ENCODE results near the gene TNFRSF25. TPM values are rescaled to one million over a fixed set of nuclear protein-coding genes. Genes with fewer than 3 reads are reported as not detected.

Gene TNFRSF25
- total RNA-seq, 1 donor from 2014 or later: 27.9 TPM

GRCh38 chr1:6483017-6483760 is 17.2 kb upstream of the TNFRSF25 start:
- Mint-ChIP-seq H3K4me1 (ENCODE audit: unreplicated experiment) (peaks cover 28% of the 10 kb centered on the region), H3K27ac (ENCODE audit: unreplicated experiment) (no peak overlapping the region), H3K4me3 (ENCODE audit: unreplicated experiment) (no peak overlapping the region), H3K27me3 (ENCODE audit: unreplicated experiment) (no peaks in the 10 kb centered on the region), H3K9me3 (ENCODE audit: unreplicated experiment) (no peaks in the 10 kb centered on the region), H3K36me3 (ENCODE audit: unreplicated experiment) (no peaks in the 10 kb centered on the region)
- no peak for TF ChIP-seq CTCF (IDR thresholded peaks at IDR 0.05)
- DNase-seq (ENCODE audit: extremely low spot score, unreplicated experiment): no peak

- H3K27ac Mint-ChIP-seq (ENCODE audit: unreplicated experiment): no peak overlapping the region
- no peaks in the 10 kb centered on the region for H3K27me3 Mint-ChIP-seq (ENCODE audit: unreplicated experiment)
- no peaks in the 10 kb centered on the region for H3K36me3 Mint-ChIP-seq (ENCODE audit: unreplicated experiment)
- H3K4me1 Mint-ChIP-seq (ENCODE audit: unreplicated experiment): peaks cover 19% of the 10 kb centered on the region
- H3K9me3 Mint-ChIP-seq (ENCODE audit: unreplicated experiment): no peaks in the 10 kb centered on the region
- no peak overlapping the region for H3K4me3 Mint-ChIP-seq (ENCODE audit: unreplicated experiment)
- TF ChIP-seq CTCF (IDR thresholded peaks at IDR 0.05): no peak
- no peak for DNase-seq (ENCODE audit: extremely low spot score, unreplicated experiment)
These were observed 15.8 kb upstream of the TNFRSF25 start for GRCh38 chr1:6481820-6482219.

- no peak overlapping the region for H3K27ac Mint-ChIP-seq (ENCODE audit: unreplicated experiment)
- no peaks in the 10 kb centered on the region for H3K27me3 Mint-ChIP-seq (ENCODE audit: unreplicated experiment)
- no peaks in the 10 kb centered on the region for H3K4me1 Mint-ChIP-seq (ENCODE audit: unreplicated experiment)
- TF ChIP-seq CTCF (IDR thresholded peaks at IDR 0.05): no peak
- H3K9me3 Mint-ChIP-seq (ENCODE audit: unreplicated experiment): no peaks in the 10 kb centered on the region
- DNase-seq (ENCODE audit: extremely low spot score, unreplicated experiment): no peak
- no peak overlapping the region for H3K4me3 Mint-ChIP-seq (ENCODE audit: unreplicated experiment)
- peaks cover 6% of the 10 kb centered on the region for H3K36me3 Mint-ChIP-seq (ENCODE audit: unreplicated experiment)
These were observed 11.3 kb upstream of the TNFRSF25 start for GRCh38 chr1:6477039-6477820.

GRCh38 chr1:6476483-6476882 is 10.5 kb upstream of the TNFRSF25 start:
- Mint-ChIP-seq H3K27ac (ENCODE audit: unreplicated experiment) (no peak overlapping the region), H3K36me3 (ENCODE audit: unreplicated experiment) (peaks cover 10% of the 10 kb centered on the region), H3K27me3 (ENCODE audit: unreplicated experiment) (no peaks in the 10 kb centered on the region), H3K9me3 (ENCODE audit: unreplicated experiment) (no peaks in the 10 kb centered on the region), H3K4me3 (ENCODE audit: unreplicated experiment) (no peak overlapping the region), H3K4me1 (ENCODE audit: unreplicated experiment) (no peaks in the 10 kb centered on the region)
- DNase-seq (ENCODE audit: extremely low spot score, unreplicated experiment): no peak
- no peak for TF ChIP-seq CTCF (IDR thresholded peaks at IDR 0.05)
